Testis (tissue), 2 donors: ENCODE data around the gene GRAMD1A.

ENCODE experiments used
- POLR2A ChIP-seq: fragments of 450-650 bp; IDR thresholded peaks from one replicate; pipeline ENCODE4 v1.6.1; 2017; ENCODE audit warnings: antibody characterized with exemption, mild to moderate bottlenecking, moderate library complexity
- TF ChIP-seq, protein P1 (sequence below), 3 experiments: fragments of 450-650 bp in 2 of 3; fragments of 200-600 bp in 1 of 3; sonication (generic) in 1 of 3; IDR thresholded peaks; one replicate each; pipeline ENCODE4 v1.5.1; 2016 to 2019; ENCODE audit warnings: antibody characterized with exemption in 3 of 3, mild to moderate bottlenecking in 2 of 3, moderate library complexity in 1 of 3

DNA sequence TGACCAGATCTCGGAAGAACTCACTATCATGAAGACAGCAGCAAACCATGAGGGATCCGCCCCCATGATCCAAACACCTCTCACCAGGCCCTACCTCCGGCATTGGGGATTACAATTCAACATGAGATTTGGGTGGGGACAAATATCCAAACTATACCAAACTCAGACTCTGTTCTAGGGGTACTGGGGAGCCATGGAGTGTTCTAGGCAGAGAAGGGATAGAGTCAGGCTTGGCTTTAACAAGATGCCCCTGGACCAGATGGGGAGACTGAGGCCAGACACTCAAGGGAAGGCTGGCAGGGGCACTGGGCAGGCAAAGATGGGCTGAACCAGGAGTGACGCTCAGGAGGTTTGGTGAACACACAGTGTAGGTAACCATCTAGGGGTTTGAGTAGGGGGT lies 18.3 kb downstream of the GRAMD1A start:
- TF ChIP-seq, protein P1, sequence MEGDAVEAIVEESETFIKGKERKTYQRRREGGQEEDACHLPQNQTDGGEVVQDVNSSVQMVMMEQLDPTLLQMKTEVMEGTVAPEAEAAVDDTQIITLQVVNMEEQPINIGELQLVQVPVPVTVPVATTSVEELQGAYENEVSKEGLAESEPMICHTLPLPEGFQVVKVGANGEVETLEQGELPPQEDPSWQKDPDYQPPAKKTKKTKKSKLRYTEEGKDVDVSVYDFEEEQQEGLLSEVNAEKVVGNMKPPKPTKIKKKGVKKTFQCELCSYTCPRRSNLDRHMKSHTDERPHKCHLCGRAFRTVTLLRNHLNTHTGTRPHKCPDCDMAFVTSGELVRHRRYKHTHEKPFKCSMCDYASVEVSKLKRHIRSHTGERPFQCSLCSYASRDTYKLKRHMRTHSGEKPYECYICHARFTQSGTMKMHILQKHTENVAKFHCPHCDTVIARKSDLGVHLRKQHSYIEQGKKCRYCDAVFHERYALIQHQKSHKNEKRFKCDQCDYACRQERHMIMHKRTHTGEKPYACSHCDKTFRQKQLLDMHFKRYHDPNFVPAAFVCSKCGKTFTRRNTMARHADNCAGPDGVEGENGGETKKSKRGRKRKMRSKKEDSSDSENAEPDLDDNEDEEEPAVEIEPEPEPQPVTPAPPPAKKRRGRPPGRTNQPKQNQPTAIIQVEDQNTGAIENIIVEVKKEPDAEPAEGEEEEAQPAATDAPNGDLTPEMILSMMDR (IDR thresholded peaks at IDR 0.05): no peak
- TF ChIP-seq POLR2A: no peak
